ENCODE data around the gene ANO6. TPM values are rescaled to one million over a fixed set of nuclear protein-coding genes. Genes with fewer than 3 reads are reported as not detected.

ANO6 gene
- total RNA-seq, 2 donors from 2014 or later, result 25.3 to 27.0 TPM

DNA sequence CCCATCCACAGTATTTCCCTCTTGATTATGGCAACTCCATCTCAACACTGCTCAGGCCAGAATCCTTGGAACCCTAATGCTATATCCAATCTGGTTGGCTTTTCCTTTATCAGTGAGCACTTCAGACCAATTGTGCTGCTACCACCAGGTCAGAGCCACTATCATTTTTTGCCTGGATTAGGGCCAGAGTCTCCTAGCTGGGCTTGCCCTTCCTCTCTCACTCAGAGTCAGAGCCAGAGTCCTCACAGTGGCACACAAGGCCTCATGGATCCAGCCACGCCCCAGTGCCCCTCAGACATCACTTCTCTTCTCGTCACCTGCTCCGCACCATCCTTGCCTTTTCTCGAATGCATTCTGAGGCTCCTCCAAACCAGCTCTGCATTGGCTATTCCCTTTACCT lies 211.1 kb downstream of the ANO6 start:
- H3K4me1 Mint-ChIP-seq (ENCODE audit: low read depth), result peaks cover 10% of the 10 kb centered on the region
- H3K27ac Mint-ChIP-seq, result no peak overlapping the region
- no peaks in the 10 kb centered on the region for H3K9me3 Mint-ChIP-seq
- no peak overlapping the region for H3K4me3 Mint-ChIP-seq
- no peak for DNase-seq
- ATAC-seq (replicated peaks in 1 of 2), result no peak
- H3K36me3 Mint-ChIP-seq (ENCODE audit: insufficient read depth in 2 of 2), result peaks cover 6 to 8% of the 10 kb centered on the region in 2 donors
- H3K27me3 Mint-ChIP-seq (ENCODE audit: low read depth), result no peaks in the 10 kb centered on the region

- Mint-ChIP-seq H3K9me3 (no peaks in the 10 kb centered on the region), H3K4me3 (no peak overlapping the region), H3K4me1 (ENCODE audit: low read depth) (peaks cover 10% of the 10 kb centered on the region), H3K36me3 (ENCODE audit: insufficient read depth in 2 of 2) (peaks cover 3 to 8% of the 10 kb centered on the region in 2 donors), H3K27me3 (ENCODE audit: low read depth) (no peaks in the 10 kb centered on the region), H3K27ac (no peak overlapping the region)
- DNase-seq (no peak), ATAC-seq (replicated peaks in 1 of 2) (no peak)
Observed at GRCh38 chr12:45429831-45430230, 213.9 kb downstream of the ANO6 start.

DNA sequence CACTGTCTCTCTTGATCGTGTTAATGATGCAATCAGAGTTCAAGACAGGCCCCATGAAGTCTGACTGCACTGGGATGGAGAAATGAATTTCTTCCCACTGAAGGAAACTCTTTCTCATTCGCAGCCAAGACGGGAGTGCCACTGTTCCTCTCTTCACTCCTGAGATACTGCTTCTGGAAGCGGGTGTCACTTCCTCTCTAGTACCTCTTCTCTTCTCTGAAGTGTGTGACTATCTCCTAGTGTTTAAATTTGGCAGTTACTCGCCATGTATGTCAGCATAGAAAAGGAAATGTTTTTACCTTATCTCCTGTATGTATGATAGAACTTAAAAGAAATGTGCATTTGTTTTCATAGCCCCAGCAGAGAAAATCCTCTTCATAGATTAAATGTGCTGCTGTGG lies 215.2 kb downstream of the ANO6 start:
- Mint-ChIP-seq H3K27ac (no peak overlapping the region), H3K9me3 (no peaks in the 10 kb centered on the region), H3K4me1 (ENCODE audit: low read depth) (peaks cover 10% of the 10 kb centered on the region), H3K4me3 (no peak overlapping the region), H3K27me3 (ENCODE audit: low read depth) (no peaks in the 10 kb centered on the region), H3K36me3 (ENCODE audit: insufficient read depth in 2 of 2) (peaks cover 3 to 8% of the 10 kb centered on the region in 2 donors)
- DNase-seq (no peak), ATAC-seq (replicated peaks in 1 of 2) (no peak)

GRCh38 chr12:45432710-45433109 lies 216.8 kb downstream of the ANO6 start:
- peaks cover 0 to 5% of the 10 kb centered on the region in 2 donors for H3K36me3 Mint-ChIP-seq (ENCODE audit: insufficient read depth in 2 of 2)
- DNase-seq (no peak), ATAC-seq (replicated peaks in 1 of 2) (no peak)
- H3K27ac Mint-ChIP-seq, result no peak overlapping the region
- H3K27me3 Mint-ChIP-seq (ENCODE audit: low read depth), result no peaks in the 10 kb centered on the region
- H3K4me3 Mint-ChIP-seq, result no peak overlapping the region
- peaks cover 10% of the 10 kb centered on the region for H3K4me1 Mint-ChIP-seq (ENCODE audit: low read depth)
- no peaks in the 10 kb centered on the region for H3K9me3 Mint-ChIP-seq

DNA sequence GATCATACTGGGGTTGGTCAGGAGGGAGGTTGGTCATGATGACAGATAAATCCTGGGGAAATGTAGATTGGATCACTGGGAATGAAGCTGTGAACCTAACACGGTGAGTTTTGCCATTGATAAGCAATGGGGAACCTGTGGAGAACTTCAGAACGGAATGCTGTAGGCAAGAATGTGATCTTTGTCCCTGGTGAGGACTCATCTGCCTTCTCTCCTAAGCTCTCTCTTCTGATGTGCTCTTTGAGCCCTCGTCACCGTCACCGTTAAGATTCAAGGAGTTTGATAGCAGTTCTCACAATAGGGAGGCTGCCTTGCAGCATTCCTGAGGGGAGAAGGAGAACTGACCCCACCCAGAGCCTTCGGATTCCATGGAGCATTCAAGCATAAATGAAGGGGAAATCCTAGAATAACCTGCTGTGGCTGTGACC lies 217.6 kb downstream of the ANO6 start:
- Mint-ChIP-seq H3K4me1 (ENCODE audit: low read depth) (peaks cover 10% of the 10 kb centered on the region), H3K9me3 (no peaks in the 10 kb centered on the region), H3K4me3 (no peak overlapping the region), H3K36me3 (ENCODE audit: insufficient read depth in 2 of 2) (peaks cover 0 to 3% of the 10 kb centered on the region in 2 donors), H3K27me3 (ENCODE audit: low read depth) (no peaks in the 10 kb centered on the region), H3K27ac (no peak overlapping the region)
- ATAC-seq (replicated peaks in 1 of 2) (no peak), DNase-seq (no peak)

GRCh38 chr12:45434094-45434493 lies 218.2 kb downstream of the ANO6 start:
- Mint-ChIP-seq H3K27me3 (ENCODE audit: low read depth) (no peaks in the 10 kb centered on the region), H3K4me3 (no peak overlapping the region), H3K36me3 (ENCODE audit: insufficient read depth in 2 of 2) (peaks cover 0 to 3% of the 10 kb centered on the region in 2 donors), H3K27ac (no peak overlapping the region), H3K4me1 (ENCODE audit: low read depth) (peaks cover 8% of the 10 kb centered on the region), H3K9me3 (no peaks in the 10 kb centered on the region)
- DNase-seq (no peak), ATAC-seq (replicated peaks in 1 of 2) (no peak)

DNA sequence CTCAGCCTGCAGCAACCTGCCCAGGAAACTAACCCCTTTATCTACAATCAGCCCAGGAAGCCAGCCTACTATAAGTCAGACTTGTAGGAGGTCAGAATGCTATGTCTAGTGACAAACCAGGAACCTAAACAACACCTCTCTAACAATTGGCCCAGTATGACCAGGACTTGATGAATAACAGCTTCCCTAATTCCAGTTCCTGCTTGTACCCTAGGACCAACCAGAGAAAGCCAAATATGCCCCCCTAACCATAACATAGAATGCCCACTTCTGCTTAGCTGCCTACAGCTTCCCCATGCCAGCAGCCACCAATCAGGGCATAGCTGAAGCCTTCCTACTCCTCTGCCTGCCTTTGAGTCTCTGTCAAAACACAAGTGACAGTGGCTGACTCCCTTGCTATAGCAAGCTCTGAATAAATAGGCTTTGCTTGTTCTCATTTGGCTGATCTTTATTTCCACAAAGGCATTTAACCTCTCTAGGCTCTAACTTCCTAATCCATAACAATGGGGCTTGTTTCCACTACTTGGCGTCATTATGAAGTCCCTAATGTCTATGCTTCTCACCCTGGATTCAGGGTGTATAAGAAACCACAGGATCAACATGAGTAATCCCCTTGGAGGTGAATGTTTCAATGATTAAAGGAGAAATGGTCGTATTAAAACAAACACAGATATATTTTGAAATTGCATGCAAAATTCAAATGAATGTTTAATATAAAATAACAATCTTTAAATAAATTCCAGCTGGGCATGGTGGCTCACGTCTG lies 220.2 kb downstream of the ANO6 start:
- Mint-ChIP-seq H3K27me3 (ENCODE audit: low read depth) (no peaks in the 10 kb centered on the region), H3K9me3 (peaks cover 0 to under 1% of the 10 kb centered on the region in 2 donors), H3K27ac (no peak overlapping the region), H3K4me1 (ENCODE audit: low read depth) (no peaks in the 10 kb centered on the region), H3K36me3 (ENCODE audit: insufficient read depth in 2 of 2) (peaks cover 0 to 1% of the 10 kb centered on the region in 2 donors), H3K4me3 (no peak overlapping the region)
- no peak for ATAC-seq (replicated peaks in 1 of 2)
- no peak for DNase-seq

- Mint-ChIP-seq H3K4me1 (ENCODE audit: low read depth) (no peaks in the 10 kb centered on the region), H3K27ac (no peak overlapping the region), H3K27me3 (ENCODE audit: low read depth) (no peaks in the 10 kb centered on the region), H3K36me3 (ENCODE audit: insufficient read depth in 2 of 2) (peaks cover 4 to 9% of the 10 kb centered on the region in 2 donors), H3K9me3 (peaks cover 3 to 7% of the 10 kb centered on the region in 2 donors), H3K4me3 (no peak overlapping the region)
- peak in 1 of 2 donors; percentile 44 for ATAC-seq (replicated peaks in 1 of 2)
- DNase-seq, result no peak
Observed at GRCh38 chr12:45439039-45439438, 223.1 kb downstream of the ANO6 start.

DNA sequence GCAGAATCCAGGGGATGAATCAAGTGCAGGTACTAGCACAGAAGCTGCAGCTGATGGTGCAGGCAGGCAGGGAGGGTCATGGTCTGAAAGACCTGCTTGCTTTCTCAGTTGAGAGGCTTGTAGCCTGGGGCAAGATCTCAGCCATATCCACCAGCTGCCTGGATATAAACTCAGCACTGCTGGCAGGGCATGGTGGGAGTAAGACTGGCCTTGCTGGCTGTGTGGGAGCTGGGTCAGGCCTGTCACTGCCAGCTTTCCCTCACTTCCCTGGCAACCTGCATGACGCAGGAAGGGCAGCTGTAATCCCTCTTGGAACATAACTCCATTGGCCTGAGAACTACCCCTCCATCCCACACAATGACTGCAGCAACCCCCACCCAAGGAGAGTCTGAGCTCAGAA lies 230.1 kb downstream of the ANO6 start:
- ATAC-seq (replicated peaks in 1 of 2), result no peak
- DNase-seq, result no peak
- peaks cover 8 to 18% of the 10 kb centered on the region in 2 donors for H3K9me3 Mint-ChIP-seq
- no peak overlapping the region for H3K27ac Mint-ChIP-seq
- peaks cover 6% of the 10 kb centered on the region for H3K27me3 Mint-ChIP-seq (ENCODE audit: low read depth)
- no peak overlapping the region for H3K4me3 Mint-ChIP-seq
- H3K36me3 Mint-ChIP-seq (ENCODE audit: insufficient read depth in 2 of 2), result peaks cover 5 to 16% of the 10 kb centered on the region in 2 donors
- H3K4me1 Mint-ChIP-seq (ENCODE audit: low read depth), result no peaks in the 10 kb centered on the region

DNA sequence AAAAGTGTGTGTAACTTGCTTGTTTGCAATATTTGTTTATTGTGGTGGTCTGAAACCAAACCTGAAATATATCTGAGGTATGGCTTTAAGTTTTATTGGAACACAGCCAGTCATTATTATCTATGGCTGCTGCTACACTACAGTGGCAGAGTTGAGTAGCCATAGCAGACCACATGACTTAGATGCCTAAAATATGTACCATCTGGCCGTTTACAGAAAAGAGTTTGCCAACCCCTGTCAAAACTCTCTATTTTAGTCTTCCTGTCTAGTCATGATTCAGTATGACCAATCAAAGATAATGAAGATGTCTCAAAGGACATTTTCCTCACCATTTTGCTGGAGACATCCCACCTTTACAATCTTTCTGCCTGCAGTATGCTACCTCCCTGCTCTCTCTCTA lies 242.3 kb downstream of the ANO6 start:
- no peaks in the 10 kb centered on the region for H3K36me3 Mint-ChIP-seq (ENCODE audit: insufficient read depth in 2 of 2)
- DNase-seq (no peak), ATAC-seq (replicated peaks in 1 of 2) (no peak)
- no peaks in the 10 kb centered on the region for H3K4me1 Mint-ChIP-seq (ENCODE audit: low read depth)
- no peak overlapping the region for H3K27ac Mint-ChIP-seq
- H3K27me3 Mint-ChIP-seq (ENCODE audit: low read depth), result peaks cover 19% of the 10 kb centered on the region
- H3K9me3 Mint-ChIP-seq, result no peaks in the 10 kb centered on the region
- H3K4me3 Mint-ChIP-seq, result no peak overlapping the region

DNA sequence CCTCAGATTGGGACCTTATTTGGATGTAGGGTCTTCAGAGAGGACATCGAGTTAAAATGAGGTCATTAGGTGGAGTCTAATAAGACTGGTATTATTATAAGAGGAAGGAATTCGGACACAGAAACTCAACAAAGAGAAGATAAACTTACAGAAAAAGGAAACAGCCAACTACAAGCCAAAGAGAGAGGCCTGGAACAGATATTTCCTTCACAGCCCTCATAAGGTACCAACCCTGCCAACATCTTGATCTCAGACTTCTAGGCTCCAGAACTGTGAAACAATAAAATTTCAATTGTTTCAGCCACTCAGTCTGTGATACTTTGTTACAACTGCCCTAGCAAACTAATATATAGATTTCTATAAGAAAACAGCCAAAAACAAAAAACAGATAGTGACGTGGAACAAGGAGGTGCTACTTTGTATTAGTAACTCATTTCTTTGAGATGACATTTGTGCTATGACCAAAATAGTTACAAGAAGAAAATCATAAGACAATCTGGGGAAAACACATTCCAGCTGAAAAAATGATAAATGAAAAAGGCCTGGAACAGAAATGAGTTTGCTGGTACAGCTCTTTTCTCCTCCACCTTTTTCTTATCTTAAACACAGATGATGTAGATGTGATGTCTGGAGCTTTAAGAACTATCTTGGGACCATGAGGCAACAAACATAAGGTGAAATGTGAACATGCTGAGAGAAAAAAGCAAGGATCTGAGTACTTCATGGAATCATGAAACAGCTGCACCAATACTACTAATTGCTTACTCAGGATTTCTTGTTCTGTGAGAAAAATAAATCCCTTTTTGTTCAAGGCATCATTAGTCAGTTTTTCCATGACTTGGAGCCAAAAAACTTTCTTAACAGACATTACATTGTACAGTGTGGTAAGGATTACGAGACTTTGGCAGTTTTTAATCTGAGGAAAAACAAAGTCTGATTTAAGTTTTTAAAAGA lies 243.2 kb downstream of the ANO6 start:
- Mint-ChIP-seq H3K27ac (no peak overlapping the region), H3K4me3 (no peak overlapping the region), H3K36me3 (ENCODE audit: insufficient read depth in 2 of 2) (no peaks in the 10 kb centered on the region), H3K9me3 (no peaks in the 10 kb centered on the region), H3K27me3 (ENCODE audit: low read depth) (peaks cover 19% of the 10 kb centered on the region), H3K4me1 (ENCODE audit: low read depth) (no peaks in the 10 kb centered on the region)
- no peak for DNase-seq
- ATAC-seq (replicated peaks in 1 of 2), result no peak

DNA sequence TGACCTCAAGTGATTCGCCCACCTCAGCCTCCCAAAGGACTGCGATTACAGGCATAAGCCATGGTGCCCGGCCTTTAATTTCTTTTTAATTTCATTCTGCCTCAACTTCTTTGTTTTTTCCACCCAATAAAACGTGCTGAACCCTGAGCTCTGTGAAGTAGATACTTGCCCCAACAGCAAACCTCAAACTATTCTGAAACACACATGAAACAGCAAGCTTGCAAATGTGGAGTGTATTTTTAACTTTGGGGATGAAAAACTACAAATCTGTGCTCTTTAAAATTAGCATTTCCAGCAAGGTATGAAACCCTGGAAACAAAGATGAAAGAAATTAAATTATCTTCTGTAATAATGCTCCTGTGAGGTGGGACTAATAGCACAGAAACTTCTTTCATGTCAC lies 246.6 kb downstream of the ANO6 start:
- Mint-ChIP-seq H3K27ac (no peak overlapping the region), H3K4me1 (ENCODE audit: low read depth) (no peaks in the 10 kb centered on the region), H3K36me3 (ENCODE audit: insufficient read depth in 2 of 2) (no peaks in the 10 kb centered on the region), H3K9me3 (no peaks in the 10 kb centered on the region), H3K27me3 (ENCODE audit: low read depth) (peaks cover 19% of the 10 kb centered on the region), H3K4me3 (no peak overlapping the region)
- ATAC-seq (replicated peaks in 1 of 2) (no peak), DNase-seq (no peak)

DNA sequence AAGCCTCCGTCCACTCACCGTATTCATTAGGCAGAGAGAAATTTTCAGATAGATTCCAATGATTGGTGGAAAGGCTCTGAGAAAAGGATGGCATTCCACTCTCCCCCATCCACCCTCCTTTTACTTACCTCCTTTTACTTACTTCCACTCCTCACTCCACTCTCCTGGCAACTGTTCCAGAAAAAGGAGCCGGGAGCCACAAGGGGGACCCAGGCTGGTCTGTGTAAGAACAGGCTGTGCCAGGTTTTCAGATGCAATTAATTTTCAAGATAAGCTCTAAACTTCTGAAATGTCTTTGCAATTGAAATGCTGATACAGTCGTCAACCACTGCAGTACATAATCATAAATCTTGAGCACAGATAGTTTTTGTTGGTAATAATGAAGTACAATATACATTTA lies 248.8 kb downstream of the ANO6 start:
- no peaks in the 10 kb centered on the region for H3K9me3 Mint-ChIP-seq
- no peak overlapping the region for H3K27ac Mint-ChIP-seq
- H3K4me1 Mint-ChIP-seq (ENCODE audit: low read depth), result peaks cover 3% of the 10 kb centered on the region
- H3K27me3 Mint-ChIP-seq (ENCODE audit: low read depth), result peaks cover 14% of the 10 kb centered on the region
- no peak overlapping the region for H3K4me3 Mint-ChIP-seq
- ATAC-seq (replicated peaks in 1 of 2) (no peak), DNase-seq (no peak)
- no peaks in the 10 kb centered on the region for H3K36me3 Mint-ChIP-seq (ENCODE audit: insufficient read depth in 2 of 2)
